HCT116 (cell line): ENCODE measurements around the gene AMY2B. TPM values are rescaled to one million over a fixed set of nuclear protein-coding genes. Genes with fewer than 3 reads are reported as not detected.

Source experiments
- ATAC-seq: fragments of 200-7000 bp; cut with Tn5 transposase; 2 replicates; pipeline ENCODE4 v1.9.1; 2020; ENCODE audit warnings: mild to moderate bottlenecking, moderate library complexity
- BruUV-seq: library from RNA; stranded (reverse); fragments of 400-500 nt; replicated peaks from 2 replicates; lab custom pipeline; 2021; lab: Mats Ljungman, UMichigan
- CTCF ChIA-PET: fragments of 300-600 bp; sonication (Branson Sonifier 250); formaldehyde crosslinking; loops from one replicate; lab custom pipeline; 2021; ENCODE audit warnings: antibody characterized with exemption; lab: Charles Lee
- POLR2A ChIA-PET: fragments of 300-600, 350-600 bp; sonication (Branson Sonifier 250); formaldehyde crosslinking; loops from one replicate; lab custom pipeline; 2021; ENCODE audit warnings: antibody characterized with exemption; lab: Charles Lee
- RAD21 ChIA-PET, 2 experiments: fragments of 300-600 bp; sonication (Branson Sonifier 250); formaldehyde crosslinking; loops; one replicate each; lab custom pipeline; 2023; ENCODE audit warnings: low total read pairs in 2 of 2; ENCODE audit not compliant: uncharacterized antibody in 2 of 2, unreplicated experiment in 2 of 2, low non-redundant PET in 1 of 2; lab: Charles Lee
- DNase-seq: peaks from one replicate; pipeline ENCODE4 v3.0.0-alpha.2; 2010; ENCODE audit warnings: low read depth, low spot score
- H2AFZ ChIP-seq: fragments of 200-600 bp; shearing (Covaris generic), sonication (generic); 2 replicates; pipeline ENCODE4 v1.6.1; 2017; ENCODE audit warnings: low read depth, mixed run types, mixed read lengths, antibody characterized with exemption, low read length; ENCODE audit not compliant: poor library complexity, severe bottlenecking
- H3K27ac ChIP-seq: 2 replicates; pipeline ENCODE4 v1.5.1; 2012; ENCODE audit warnings: low read depth, low read length
- H3K27me3 ChIP-seq: fragments of 200-600 bp; sonication (generic); 2 replicates; pipeline ENCODE4 v1.6.1; 2016; ENCODE audit warnings: mixed run types, low read length, mixed read lengths; ENCODE audit not compliant: insufficient read depth
- H3K36me3 ChIP-seq, 2 experiments: fragments of 200-500 bp in 1 of 2; fragments of 200-600 bp in 1 of 2; sonication (Bioruptor generic) in 1 of 2; sonication (generic) in 1 of 2; 2 replicates each; pipeline versions ENCODE4 v1.5.1 to v1.6.1; 2014 to 2016; ENCODE audit warnings: low read length in 2 of 2, inconsistent platforms in 1 of 2, mixed read lengths in 1 of 2, mixed run types in 1 of 2; ENCODE audit not compliant: insufficient read depth in 2 of 2, control insufficient read depth in 1 of 2
- H3K4me1 ChIP-seq, 2 experiments: fragments of 200-600 bp in 1 of 2; sonication (generic) in 1 of 2; 2 replicates each; pipeline versions ENCODE4 v1.5.1 to v1.6.1; 2012 to 2017; ENCODE audit warnings: low read length in 2 of 2, inconsistent platforms in 1 of 2, mild to moderate bottlenecking in 1 of 2, mixed read lengths in 1 of 2, mixed run types in 1 of 2, moderate library complexity in 1 of 2; ENCODE audit not compliant: insufficient read depth in 2 of 2, control insufficient read depth in 1 of 2
- H3K4me2 ChIP-seq: fragments of 200-600 bp; sonication (generic); 2 replicates; pipeline ENCODE4 v1.6.1; 2017; ENCODE audit warnings: mixed run types, low read length, mixed read lengths
- H3K4me3 ChIP-seq, 2 experiments: fragments of 200-600 bp in 1 of 2; sonication (generic) in 1 of 2; replicated peaks in 1 of 2; 2 replicates each; pipeline ENCODE4 v1.5.1; 2011 to 2016; ENCODE audit warnings: low read length in 2 of 2, control low read depth in 1 of 2, low read depth in 1 of 2, mild to moderate bottlenecking in 1 of 2, mixed read lengths in 1 of 2, mixed run types in 1 of 2
- H3K79me2 ChIP-seq: fragments of 200-600 bp; sonication (generic); 2 replicates; pipeline ENCODE4 v1.6.1; 2017; ENCODE audit warnings: mild to moderate bottlenecking, mixed run types, low read length, moderate library complexity, mixed read lengths; ENCODE audit not compliant: insufficient read depth
- H3K9ac ChIP-seq: fragments of 200-600 bp; sonication (generic); 2 replicates; pipeline ENCODE4 v1.6.1; 2016; ENCODE audit warnings: low read length, mixed read lengths
- H3K9me2 ChIP-seq: fragments of 200-600 bp; sonication (generic), shearing (Covaris generic); 2 replicates; pipeline ENCODE4 v1.6.1; 2017; ENCODE audit warnings: mixed run types, mild to moderate bottlenecking, moderate library complexity; ENCODE audit not compliant: insufficient read depth
- H3K9me3 ChIP-seq, 2 experiments: fragments of 200-500 bp in 1 of 2; fragments of 200-600 bp in 1 of 2; sonication (Bioruptor generic) in 1 of 2; sonication (generic) in 1 of 2; 2 replicates each; pipeline ENCODE4 v1.6.1; 2014 to 2017; ENCODE audit warnings: low read length in 2 of 2, mixed read lengths in 2 of 2, inconsistent platforms in 1 of 2, low read depth in 1 of 2, mild to moderate bottlenecking in 1 of 2, mixed run types in 1 of 2, moderate library complexity in 1 of 2; ENCODE audit not compliant: control insufficient read depth in 1 of 2, insufficient read depth in 1 of 2
- H4K20me1 ChIP-seq: fragments of 200-600 bp; sonication (generic), shearing (Covaris generic); 2 replicates; pipeline ENCODE4 v1.6.1; 2017; ENCODE audit warnings: mixed run types, mild to moderate bottlenecking, moderate library complexity; ENCODE audit not compliant: insufficient read depth
- ATF3 ChIP-seq: IDR thresholded peaks from 2 replicates; pipeline ENCODE4 v1.6.1; 2012
- CBX3 ChIP-seq: IDR thresholded peaks from 2 replicates; pipeline ENCODE4 v1.6.1; 2012; ENCODE audit warnings: low read depth
- EGR1 ChIP-seq: IDR thresholded peaks from 2 replicates; pipeline ENCODE4 v1.6.1; 2012; ENCODE audit warnings: low read depth
- ELF1 ChIP-seq: IDR thresholded peaks from 2 replicates; pipeline ENCODE4 v1.6.1; 2012; ENCODE audit warnings: low read depth, borderline replicate concordance
- EZH2phosphoT487 ChIP-seq: fragments of 200-600 bp; IDR thresholded peaks from 2 replicates; pipeline ENCODE4 v1.6.1; 2018; ENCODE audit warnings: antibody characterized with exemption, borderline replicate concordance
- FOSL1 ChIP-seq: IDR thresholded peaks from 2 replicates; pipeline ENCODE4 v1.6.1; 2012; ENCODE audit warnings: low read depth
- JUND ChIP-seq: IDR thresholded peaks from 2 replicates; pipeline ENCODE4 v1.6.1; 2012
- POLR2A ChIP-seq: IDR thresholded peaks from 2 replicates; pipeline ENCODE4 v1.7.0; 2011; ENCODE audit warnings: borderline replicate concordance; ENCODE audit not compliant: insufficient read depth, insufficient read length; ENCODE audit errors: extremely low read depth
- POLR2AphosphoS5 ChIP-seq: IDR thresholded peaks from 2 replicates; pipeline ENCODE4 v1.6.1; 2011; ENCODE audit warnings: mild to moderate bottlenecking, low read depth, low read length, moderate library complexity
- RAD21 ChIP-seq: IDR thresholded peaks from 2 replicates; pipeline ENCODE4 v1.6.1; 2012; ENCODE audit warnings: low read depth, mild to moderate bottlenecking
- REST ChIP-seq: IDR thresholded peaks from 2 replicates; pipeline ENCODE4 v1.6.1; 2012; ENCODE audit warnings: low read depth
- SIN3A ChIP-seq: IDR thresholded peaks from 2 replicates; pipeline ENCODE4 v1.6.1; 2012; ENCODE audit warnings: low read depth
- SRF ChIP-seq: IDR thresholded peaks from 2 replicates; pipeline ENCODE4 v1.6.1; 2012; ENCODE audit warnings: low read depth
- TCF7L2 ChIP-seq: IDR thresholded peaks from 2 replicates; pipeline ENCODE4 v1.7.0; 2011; ENCODE audit warnings: borderline replicate concordance, inconsistent platforms; ENCODE audit not compliant: insufficient read depth, insufficient read length; ENCODE audit errors: extremely low read depth
- YY1 ChIP-seq: IDR thresholded peaks from 2 replicates; pipeline ENCODE4 v1.6.1; 2011; ENCODE audit warnings: low read length, low read depth, moderate library complexity, mild to moderate bottlenecking; ENCODE audit not compliant: insufficient replicate concordance; ENCODE audit errors: extremely low read depth
- ZBTB33 ChIP-seq: IDR thresholded peaks from 2 replicates; pipeline ENCODE4 v1.6.1; 2011; ENCODE audit warnings: mild to moderate bottlenecking, low read length, moderate library complexity; ENCODE audit not compliant: insufficient replicate concordance; ENCODE audit errors: extremely low read depth
- ZFX ChIP-seq: fragments of 450-650 bp; IDR thresholded peaks from 2 replicates; pipeline ENCODE4 v1.6.1; 2017
- ZNF274 ChIP-seq: fragments of 200-500 bp; sonication (Bioruptor generic); IDR thresholded peaks from 2 replicates; pipeline ENCODE4 v1.6.1; 2014; ENCODE audit warnings: mild to moderate bottlenecking, low read depth, low read length, inconsistent platforms
- intact Hi-C: fragments of 100-400 bp; cut with micrococcal nuclease; formaldehyde crosslinking; loops from 2 replicates; pipeline ENCODE4 v1.10.0; 2022
- total RNA-seq: library from RNA; stranded (reverse); gene quantifications from one replicate; pipeline ENCODE4 v1.2.1, GENCODE V29; 2021; ENCODE audit not compliant: unreplicated experiment

AMY2B gene
- total RNA-seq, 1 experiment from 2014 or later, result 2.6 TPM

- ATAC-seq, result no peak
- DNase-seq, result no peak
- Histone ChIP-seq H3K9me2 (no peaks in the 10 kb centered on the region), H3K4me2 (no peak overlapping the region), H3K9ac (no peak overlapping the region)
- no TSS peak for BruUV-seq
- RAD21 ChIA-PET, result no interaction called here
- intact Hi-C loops, result no loop called here
- TF ChIP-seq ZBTB33 (no peak), YY1 (no peak), REST (no peak), EGR1 (no peak), ZFX (no peak), ZNF274 (no peak), EZH2phosphoT487 (no peak), ELF1 (no peak), POLR2A (no peak), FOSL1 (no peak), POLR2AphosphoS5 (no peak), RAD21 (no peak), CBX3 (no peak), ATF3 (no peak), SIN3A (no peak), SRF (no peak), TCF7L2 (no peak), JUND (no peak)
- TF ChIP-seq, all 23 proteins: peak for 0
- H3K4me1 ChIP-seq, result no peaks in the 10 kb centered on the region
- H3K27ac ChIP-seq, result no peak overlapping the region
- peaks cover 6 to 63% of the 10 kb centered on the region in 2 experiments; a peak in 3 of 4 replicates for H3K36me3 ChIP-seq
- H3K27me3 ChIP-seq, result no peaks in the 10 kb centered on the region
- H4K20me1 ChIP-seq, result no peaks in the 10 kb centered on the region
- H3K4me3 ChIP-seq, result no peak overlapping the region
- no peak overlapping the region for H2AFZ ChIP-seq
- no peaks in the 10 kb centered on the region for H3K9me3 ChIP-seq
- ChIA-PET CTCF (no interaction called here), POLR2A (no interaction called here)
- no peaks in the 10 kb centered on the region; the same call in none of the 2 replicates for H3K79me2 ChIP-seq
These were observed 33.2 kb upstream of the AMY2B start for GRCh38 chr1:103538226-103538625.
